GM23248 (cell line): ENCODE results near the gene HSPD1. TPM values are rescaled to one million over a fixed set of nuclear protein-coding genes. Genes with fewer than 3 reads are reported as not detected.

Experiments
- DNase-seq: peaks from one replicate; pipeline ENCODE4 v3.0.0-alpha.2; 2015
- H2AFZ ChIP-seq: fragments of 200-600 bp; sonication (generic); 2 replicates; pipeline ENCODE4 v1.6.1; 2016; ENCODE audit warnings: antibody characterized with exemption
- H3F3A ChIP-seq: fragments of 200-600 bp; sonication (generic); 2 replicates; pipeline ENCODE4 v1.6.1; 2016; ENCODE audit warnings: mild to moderate bottlenecking, antibody characterized with exemption, mixed run types; ENCODE audit not compliant: insufficient read depth
- H3K27ac ChIP-seq: fragments of 200-600 bp; sonication (generic); 2 replicates; pipeline ENCODE4 v1.5.1; 2016; ENCODE audit warnings: mild to moderate bottlenecking
- H3K27me3 ChIP-seq: fragments of 200-600 bp; sonication (generic); replicated peaks from 2 replicates; pipeline ENCODE4 v1.6.1; 2016; ENCODE audit warnings: mild to moderate bottlenecking; ENCODE audit not compliant: insufficient read depth
- H3K36me3 ChIP-seq: fragments of 200-600 bp; sonication (generic); 2 replicates; pipeline ENCODE4 v1.6.1; 2016; ENCODE audit warnings: low read depth, mild to moderate bottlenecking
- H3K4me1 ChIP-seq: fragments of 200-600 bp; sonication (generic); 2 replicates; pipeline ENCODE4 v1.6.1; 2016; ENCODE audit warnings: mild to moderate bottlenecking; ENCODE audit not compliant: insufficient read depth
- H3K4me2 ChIP-seq: fragments of 200-600 bp; sonication (generic); one replicate; pipeline ENCODE4 v1.6.1; 2016; ENCODE audit warnings: mild to moderate bottlenecking; ENCODE audit not compliant: unreplicated experiment
- H3K4me3 ChIP-seq: fragments of 200-600 bp; sonication (generic); 2 replicates; pipeline ENCODE4 v1.5.1; 2016; ENCODE audit warnings: mild to moderate bottlenecking
- H3K79me2 ChIP-seq: fragments of 200-600 bp; sonication (generic); 2 replicates; pipeline ENCODE4 v1.6.1; 2016; ENCODE audit warnings: mild to moderate bottlenecking; ENCODE audit not compliant: insufficient read depth
- H3K9ac ChIP-seq: fragments of 200-600 bp; sonication (generic); 2 replicates; pipeline ENCODE4 v1.6.1; 2016; ENCODE audit warnings: mild to moderate bottlenecking
- H3K9me2 ChIP-seq: fragments of 200-600 bp; sonication (generic); 2 replicates; pipeline ENCODE4 v1.6.1; 2016; ENCODE audit warnings: mixed run types, mild to moderate bottlenecking, moderate library complexity; ENCODE audit not compliant: insufficient read depth
- H3K9me3 ChIP-seq: fragments of 200-600 bp; sonication (generic); one replicate; pipeline ENCODE4 v1.6.1; 2017; ENCODE audit warnings: low read depth
- H4K20me1 ChIP-seq: fragments of 200-600 bp; sonication (generic); 2 replicates; pipeline ENCODE4 v1.6.0; 2016; ENCODE audit not compliant: insufficient read depth
- EZH2 ChIP-seq: fragments of 200-600 bp; sonication (generic); IDR thresholded peaks from 2 replicates; pipeline ENCODE4 v1.6.1; 2018; ENCODE audit warnings: antibody characterized with exemption, mild to moderate bottlenecking; ENCODE audit not compliant: insufficient read depth, poor library complexity, severe bottlenecking
- EZH2phosphoT487 ChIP-seq: fragments of 200-600 bp; sonication (generic); IDR thresholded peaks from 2 replicates; pipeline ENCODE4 v1.6.1; 2018; ENCODE audit warnings: antibody characterized with exemption, moderate library complexity, mild to moderate bottlenecking, low read depth; ENCODE audit not compliant: insufficient read depth
- WGBS, 2 experiments: methylation state at CpG; one replicate each; pipeline ENCODE4 v1.1.6; 2015 to 2017; ENCODE audit warnings: low lambda C conversion rate in 2 of 2, low coverage in 1 of 2; ENCODE audit errors: missing lambda C conversion rate in 2 of 2; 5-methylcytosine and 5-hydroxymethylcytosine counted together
- in situ Hi-C: fragments of 300-500 bp; cut with MboI; formaldehyde crosslinking; loops from 2 replicates; pipeline ENCODE4 v1.15.0; 2020
- polyA plus RNA-seq: library from polyadenylated mRNA; unstranded; fragments of >200 nt; fragmentation: Nextera tagmentation; extraction: Ambion mirVana; gene quantifications from 2 replicates; pipeline ENCODE4 v1.2.1, GENCODE V29; 2016
- small RNA-seq: library from RNA; depleted of rRNA; stranded (forward); fragments of <200 nt; gene quantifications from one replicate; pipeline ENCODE3, GENCODE V24; 2014; ENCODE audit warnings: low read depth, low replicate concordance
- total RNA-seq: library from RNA; depleted of rRNA; stranded (reverse); fragments of >200 nt; shearing (Covaris generic); gene quantifications from 2 replicates; pipeline ENCODE4 v1.2.3, GENCODE V29; 2014; rRNA removed

Gene HSPD1
- total and polyA plus RNA-seq, 2 experiments from 2014 or later: 151 to 214 TPM

DNA sequence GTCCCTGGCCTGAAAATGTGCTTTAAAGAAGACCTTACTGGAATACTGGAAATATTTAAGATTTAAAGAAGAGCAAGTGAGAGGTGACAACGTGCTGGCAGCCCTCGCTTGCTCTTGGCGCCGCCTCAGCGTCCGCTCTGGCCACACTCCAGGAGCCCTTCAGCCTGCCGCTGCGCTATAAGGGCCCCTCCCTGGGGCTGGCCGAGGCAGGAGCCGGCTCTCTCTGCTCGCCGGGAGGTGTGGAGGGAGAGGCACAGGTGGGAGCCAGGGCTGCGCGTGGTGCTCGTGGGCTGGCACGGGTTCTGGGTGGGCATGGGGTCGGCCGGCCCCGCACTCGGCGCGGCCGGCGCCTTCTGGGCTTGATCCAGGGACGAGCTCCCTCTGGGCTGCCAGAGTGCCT is 49.2 kb downstream of the HSPD1 start:
- H3K4me2 ChIP-seq: no peak overlapping the region
- H3F3A ChIP-seq: peaks cover 13% of the 10 kb centered on the region
- 0 out of 2 replicates have a peak, but pooled peaks cover 10% of the 10 kb centered on the region for H4K20me1 ChIP-seq
- no peak overlapping the region for H3K27ac ChIP-seq
- in situ Hi-C loops: no loop called here
- no peaks in the 10 kb centered on the region for H3K9me3 ChIP-seq
- H3K9me2 ChIP-seq: no peaks in the 10 kb centered on the region
- peaks cover 16% of the 10 kb centered on the region for H3K79me2 ChIP-seq
- H2AFZ ChIP-seq: no peak overlapping the region
- no peak overlapping the region for H3K9ac ChIP-seq
- no peaks in the 10 kb centered on the region for H3K36me3 ChIP-seq
- no peaks in the 10 kb centered on the region for H3K27me3 ChIP-seq
- H3K4me3 ChIP-seq: no peak overlapping the region
- no peak for TF ChIP-seq EZH2phosphoT487
- H3K4me1 ChIP-seq: peaks cover 15% of the 10 kb centered on the region
- DNase-seq: no peak
- WGBS, 2 experiments: 84 to 89% methylated on average over 23 to 25 of the region's 25 CpGs

DNA sequence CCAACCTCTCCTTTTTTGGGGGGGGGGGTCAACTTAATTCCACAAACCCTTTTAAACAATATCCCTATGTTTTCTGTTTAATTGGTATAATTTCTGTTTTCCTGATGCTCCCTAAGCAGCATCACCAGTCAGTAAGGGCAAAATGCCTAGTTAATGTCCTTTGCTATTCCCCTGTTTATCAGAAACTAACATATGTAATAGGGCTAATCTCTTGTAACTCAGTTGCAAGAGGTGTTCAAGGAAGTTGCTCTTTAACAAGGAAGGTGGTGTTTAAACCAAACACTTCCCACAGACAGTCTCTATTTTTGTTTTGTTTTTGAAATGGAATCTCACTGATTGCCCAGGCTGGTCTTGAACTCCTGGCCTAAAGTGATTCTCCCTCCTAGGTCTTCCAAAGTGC is 52.8 kb downstream of the HSPD1 start:
- Histone ChIP-seq H3K9me2 (no peaks in the 10 kb centered on the region), H3K4me3 (no peak overlapping the region), H3K4me1 (no peaks in the 10 kb centered on the region), H3K27ac (no peak overlapping the region), H3K36me3 (no peaks in the 10 kb centered on the region), H3K9ac (no peak overlapping the region), H2AFZ (no peak overlapping the region), H3K79me2 (no peaks in the 10 kb centered on the region), H3K4me2 (no peak overlapping the region), H3K27me3 (no peaks in the 10 kb centered on the region), H3K9me3 (no peaks in the 10 kb centered on the region), H3F3A (no peaks in the 10 kb centered on the region), H4K20me1 (no peaks in the 10 kb centered on the region)
- in situ Hi-C loops: no loop called here
- DNase-seq: no peak
- TF ChIP-seq EZH2 (no peak), EZH2phosphoT487 (no peak)

DNA sequence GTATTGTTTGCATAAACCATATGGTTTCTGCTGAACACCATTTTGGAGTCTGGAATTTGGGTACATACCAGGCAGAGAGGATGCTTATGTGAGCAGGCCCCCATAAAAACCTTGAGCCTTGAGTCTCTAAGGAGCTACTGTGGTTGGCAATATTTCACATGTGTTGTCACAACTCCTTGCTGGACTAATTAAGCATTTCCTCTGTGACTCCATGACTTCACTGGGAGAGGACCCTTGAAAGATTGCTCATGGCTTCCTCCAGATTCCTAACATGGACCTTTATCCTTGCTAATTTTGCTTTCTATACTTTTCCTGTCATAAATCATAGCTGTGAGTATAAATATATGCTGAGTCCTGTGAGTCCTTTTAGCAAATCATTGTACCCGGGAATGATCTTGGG is 53.9 kb downstream of the HSPD1 start:
- H3K4me1 ChIP-seq: no peaks in the 10 kb centered on the region
- H3K27me3 ChIP-seq: no peaks in the 10 kb centered on the region
- in situ Hi-C loops: no loop called here
- H3F3A ChIP-seq: no peaks in the 10 kb centered on the region
- H2AFZ ChIP-seq: no peak overlapping the region
- H3K79me2 ChIP-seq: no peaks in the 10 kb centered on the region
- no peaks in the 10 kb centered on the region for H3K36me3 ChIP-seq
- DNase-seq: no peak
- H4K20me1 ChIP-seq: no peaks in the 10 kb centered on the region
- no peak overlapping the region for H3K9ac ChIP-seq
- H3K9me3 ChIP-seq: no peaks in the 10 kb centered on the region
- no peaks in the 10 kb centered on the region for H3K9me2 ChIP-seq
- no peak overlapping the region for H3K4me3 ChIP-seq
- 86 to 90% methylated on average over 1 of the region's 1 CpG for WGBS, 2 experiments
- H3K27ac ChIP-seq: no peak overlapping the region
- TF ChIP-seq EZH2: no peak
- no peak overlapping the region for H3K4me2 ChIP-seq

DNA sequence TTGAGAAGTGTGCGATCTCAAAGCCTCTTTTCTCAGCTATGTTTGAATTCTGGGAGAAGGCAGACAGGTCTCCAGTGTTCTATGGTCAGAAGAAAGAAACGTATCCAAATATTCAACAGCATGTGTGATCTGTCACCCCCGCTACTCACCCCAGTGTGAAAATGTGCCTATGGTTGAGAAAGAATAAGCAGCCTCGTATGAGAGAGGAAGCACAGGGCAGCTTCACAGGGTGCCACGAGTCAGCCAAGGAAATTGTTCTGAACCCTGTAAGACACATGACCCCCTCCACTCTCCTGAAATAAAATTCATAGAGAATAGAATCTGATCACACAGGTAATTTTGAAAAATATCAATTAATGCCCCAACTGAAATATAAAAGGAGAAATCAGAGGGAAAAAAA is 56.8 kb downstream of the HSPD1 start:
- no peaks in the 10 kb centered on the region for H3K4me1 ChIP-seq
- DNase-seq: no peak
- no peaks in the 10 kb centered on the region for H3K9me2 ChIP-seq
- H3K27ac ChIP-seq: no peak overlapping the region
- H3K4me3 ChIP-seq: no peak overlapping the region
- 59 to 63% methylated on average over 5 of the region's 5 CpGs for WGBS, 2 experiments
- no peaks in the 10 kb centered on the region for H3F3A ChIP-seq
- H3K9ac ChIP-seq: no peak overlapping the region
- no peaks in the 10 kb centered on the region for H4K20me1 ChIP-seq
- no peak overlapping the region for H2AFZ ChIP-seq
- no peaks in the 10 kb centered on the region for H3K27me3 ChIP-seq
- H3K9me3 ChIP-seq: no peaks in the 10 kb centered on the region
- no peaks in the 10 kb centered on the region for H3K79me2 ChIP-seq
- H3K36me3 ChIP-seq: no peaks in the 10 kb centered on the region
- no peak for TF ChIP-seq EZH2
- no peak for TF ChIP-seq EZH2phosphoT487
- H3K4me2 ChIP-seq: no peak overlapping the region
- in situ Hi-C loops: no loop called here

DNA sequence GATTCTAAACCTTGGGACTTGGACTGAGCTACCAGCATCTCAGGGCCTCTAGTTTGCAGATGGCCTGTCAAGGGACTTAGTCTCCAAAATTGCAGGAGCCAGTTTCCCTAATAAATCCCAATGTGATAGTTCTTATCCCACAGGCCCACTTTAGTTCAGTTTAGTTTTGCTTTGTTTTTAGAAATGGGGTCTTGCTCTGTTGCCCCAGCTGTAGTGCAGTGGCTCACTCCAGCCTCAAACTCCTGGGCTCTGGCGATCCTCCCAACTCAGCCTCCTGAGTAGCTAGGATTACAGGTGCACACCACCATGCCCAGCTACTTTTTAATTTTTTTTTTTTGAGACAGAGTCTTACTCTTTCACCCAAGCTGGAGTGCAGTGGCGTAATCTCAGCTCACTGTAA is 62.3 kb downstream of the HSPD1 start:
- WGBS, 2 experiments: 92 to 95% methylated on average over 2 of the region's 2 CpGs
- TF ChIP-seq EZH2phosphoT487 (no peak), EZH2 (no peak)
- peaks cover 37% of the 10 kb centered on the region for H3K79me2 ChIP-seq
- H3K36me3 ChIP-seq: no peaks in the 10 kb centered on the region
- H3K4me3 ChIP-seq: no peak overlapping the region
- H2AFZ ChIP-seq: no peak overlapping the region
- peaks cover 10% of the 10 kb centered on the region; the same call in 1 of the 2 replicates for H4K20me1 ChIP-seq
- no peaks in the 10 kb centered on the region for H3K27me3 ChIP-seq
- DNase-seq: no peak
- H3K9ac ChIP-seq: no peak overlapping the region
- in situ Hi-C loops: no loop called here
- no peaks in the 10 kb centered on the region for H3K9me3 ChIP-seq
- no peak overlapping the region for H3K4me2 ChIP-seq
- H3K9me2 ChIP-seq: no peaks in the 10 kb centered on the region
- peaks cover 14% of the 10 kb centered on the region for H3K4me1 ChIP-seq
- no peak overlapping the region for H3K27ac ChIP-seq
- peaks cover 18% of the 10 kb centered on the region; the same call in 1 of the 2 replicates for H3F3A ChIP-seq

Small RNA genes lying within 50 kb of the gene (small RNA-seq; reads per million reads assigned to genes)
- gene AC020550.1: not detected
- gene RNU6-1029P: not detected

Other genes starting within 250 kb of the HSPD1 start
- 4.9 and 8.9 TPM in 2 replicates for gene ANKRD44, start 189.1 kb downstream of the HSPD1 start, total RNA-seq
- gene ANKRD44, start 189.1 kb downstream of the HSPD1 start, polyA plus RNA-seq: 2.7 and 2.9 TPM in 2 replicates
- 216 and 288 TPM in 2 replicates for gene SF3B1, start 64.8 kb downstream of the HSPD1 start, total RNA-seq
- gene SF3B1, start 64.8 kb downstream of the HSPD1 start, polyA plus RNA-seq: 146 and 196 TPM in 2 replicates
- 40.4 and 44.1 TPM in 2 replicates for gene COQ10B, start 46.3 kb downstream of the HSPD1 start, total RNA-seq
- gene COQ10B, start 46.3 kb downstream of the HSPD1 start, polyA plus RNA-seq: 57.7 and 59.4 TPM in 2 replicates
- 54.6 and 83.3 TPM in 2 replicates for gene HSPE1, start 539 bp upstream of the HSPD1 start, total RNA-seq
- 180 and 188 TPM in 2 replicates for gene HSPE1, start 539 bp upstream of the HSPD1 start, polyA plus RNA-seq
- gene MOB4, start 16.2 kb upstream of the HSPD1 start, total RNA-seq: 32.2 and 45.8 TPM in 2 replicates
- gene MOB4, start 16.2 kb upstream of the HSPD1 start, polyA plus RNA-seq: 57.6 and 67.1 TPM in 2 replicates
- gene RFTN2, start 175.7 kb upstream of the HSPD1 start, total RNA-seq: 1.6 and 2.1 TPM in 2 replicates
- gene RFTN2, start 175.7 kb upstream of the HSPD1 start, polyA plus RNA-seq: 2.2 and 2.6 TPM in 2 replicates
- gene MARS2, start 205.5 kb upstream of the HSPD1 start, total RNA-seq: 4.0 and 5.8 TPM in 2 replicates
- 3.0 and 3.3 TPM in 2 replicates for gene MARS2, start 205.5 kb upstream of the HSPD1 start, polyA plus RNA-seq